ACC112 (cell line): ENCODE measurements around the gene B3GNT3.

Source experiments
- H2AFZ ChIP-seq: fragments of 200-600 bp; sonication (generic); one replicate; pipeline ENCODE4 v1.6.0; 2017; ENCODE audit warnings: antibody characterized with exemption, low read length; ENCODE audit not compliant: unreplicated experiment
- H3K27ac ChIP-seq: fragments of 200-600 bp; sonication (generic); 2 replicates; pipeline ENCODE4 v1.5.1; 2014; ENCODE audit warnings: low read depth, mild to moderate bottlenecking, antibody characterized with exemption, low read length, moderate library complexity
- H3K27me3 ChIP-seq: fragments of 200-600 bp; sonication (generic); 2 replicates; pipeline ENCODE4 v1.6.1; 2014; ENCODE audit warnings: mild to moderate bottlenecking, antibody characterized with exemption, low read length, moderate library complexity, mixed read lengths; ENCODE audit not compliant: insufficient read depth
- H3K36me3 ChIP-seq: fragments of 200-600 bp; sonication (generic); 2 replicates; pipeline ENCODE4 v1.6.1; 2016; ENCODE audit warnings: mild to moderate bottlenecking, antibody characterized with exemption, low read length, moderate library complexity, mixed read lengths; ENCODE audit not compliant: insufficient read depth
- H3K4me1 ChIP-seq: fragments of 200-600 bp; sonication (generic); one replicate; pipeline ENCODE4 v1.6.1; 2016; ENCODE audit warnings: low read length, mixed read lengths; ENCODE audit not compliant: insufficient read depth, unreplicated experiment, control insufficient read depth
- H3K4me3 ChIP-seq: fragments of 200-600 bp; sonication (generic); 2 replicates; pipeline ENCODE4 v1.5.1; 2014; ENCODE audit warnings: mild to moderate bottlenecking, low read depth, low read length
- H3K79me2 ChIP-seq: fragments of 200-600 bp; sonication (generic); one replicate; pipeline ENCODE4 v1.6.0; 2016; ENCODE audit warnings: low read length; ENCODE audit not compliant: control insufficient read depth, unreplicated experiment, insufficient read depth

B3GNT3 gene

GRCh38 chr19:17794731-17795494 lies at the start of gene B3GNT3:
B3GNT3 (plus strand) TSS chr19:17795138; CDS start chr19:17807808, 12,670 bp downstream.
- no peaks in the 10 kb centered on the region for H3K36me3 ChIP-seq
- peak within 1 kb of the TSS; percentile 59 for H2AFZ ChIP-seq
- H3K27me3 ChIP-seq, result peaks cover 10% of the 10 kb centered on the region; the same call in 1 of the 2 replicates
- H3K27ac ChIP-seq, result no peak within 1 kb of the TSS
- no peaks in the 10 kb centered on the region for H3K79me2 ChIP-seq
- H3K4me1 ChIP-seq, result peaks cover 12% of the 10 kb centered on the region
- peak within 1 kb of the TSS; percentile 64 for H3K4me3 ChIP-seq

DNA sequence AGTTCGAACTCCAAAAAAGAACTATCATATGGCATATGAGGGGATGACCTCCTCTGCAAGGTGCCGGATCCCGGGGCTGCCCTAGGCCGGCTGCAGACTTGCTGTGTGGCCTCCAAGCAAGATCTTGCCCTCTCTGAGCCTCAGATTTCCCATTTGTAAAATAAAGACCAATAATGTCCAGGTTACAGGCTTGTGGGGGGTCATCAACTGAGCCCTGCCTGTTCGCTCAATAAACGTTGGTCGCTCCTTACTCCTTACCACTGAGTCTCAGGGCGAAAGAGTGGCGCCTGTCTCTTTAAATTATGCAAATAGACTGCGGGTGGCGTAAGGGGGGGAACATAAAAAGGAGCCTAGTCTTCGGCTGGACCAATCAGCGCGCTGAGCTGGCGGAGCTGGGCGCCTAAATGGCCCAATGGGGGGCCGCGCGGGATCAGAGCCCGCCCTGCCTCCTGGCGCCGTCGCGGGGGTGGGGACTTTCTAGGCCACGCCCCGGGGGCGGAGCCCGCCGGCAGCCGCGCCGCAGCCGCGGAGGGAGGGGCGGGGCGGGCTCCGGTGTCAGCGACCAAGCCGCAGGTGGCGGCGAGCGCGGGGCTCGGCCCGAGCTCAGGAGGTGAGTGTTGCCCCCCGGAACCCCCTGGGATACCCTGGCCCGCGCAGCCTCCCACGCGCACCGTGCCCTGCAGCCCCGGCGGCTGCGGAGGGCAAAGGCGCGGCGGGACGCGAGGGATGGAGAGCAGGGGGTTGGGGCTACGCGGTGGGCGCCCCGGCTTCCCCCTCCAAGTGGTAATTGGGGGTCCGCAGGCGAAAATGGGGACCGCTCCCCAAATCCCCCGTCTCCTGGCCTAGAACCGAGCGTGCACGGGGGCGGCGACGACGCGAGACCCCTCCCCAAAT lies 47.5 kb upstream of the B3GNT3 start:
- H2AFZ ChIP-seq, result no peak overlapping the region
- peak overlapping the region; percentile 64 for H3K4me3 ChIP-seq
- H3K27me3 ChIP-seq, result no peaks in the 10 kb centered on the region
- H3K36me3 ChIP-seq, result no peaks in the 10 kb centered on the region
- peaks cover 5% of the 10 kb centered on the region for H3K4me1 ChIP-seq
- no peaks in the 10 kb centered on the region for H3K79me2 ChIP-seq
- no peak overlapping the region for H3K27ac ChIP-seq

DNA sequence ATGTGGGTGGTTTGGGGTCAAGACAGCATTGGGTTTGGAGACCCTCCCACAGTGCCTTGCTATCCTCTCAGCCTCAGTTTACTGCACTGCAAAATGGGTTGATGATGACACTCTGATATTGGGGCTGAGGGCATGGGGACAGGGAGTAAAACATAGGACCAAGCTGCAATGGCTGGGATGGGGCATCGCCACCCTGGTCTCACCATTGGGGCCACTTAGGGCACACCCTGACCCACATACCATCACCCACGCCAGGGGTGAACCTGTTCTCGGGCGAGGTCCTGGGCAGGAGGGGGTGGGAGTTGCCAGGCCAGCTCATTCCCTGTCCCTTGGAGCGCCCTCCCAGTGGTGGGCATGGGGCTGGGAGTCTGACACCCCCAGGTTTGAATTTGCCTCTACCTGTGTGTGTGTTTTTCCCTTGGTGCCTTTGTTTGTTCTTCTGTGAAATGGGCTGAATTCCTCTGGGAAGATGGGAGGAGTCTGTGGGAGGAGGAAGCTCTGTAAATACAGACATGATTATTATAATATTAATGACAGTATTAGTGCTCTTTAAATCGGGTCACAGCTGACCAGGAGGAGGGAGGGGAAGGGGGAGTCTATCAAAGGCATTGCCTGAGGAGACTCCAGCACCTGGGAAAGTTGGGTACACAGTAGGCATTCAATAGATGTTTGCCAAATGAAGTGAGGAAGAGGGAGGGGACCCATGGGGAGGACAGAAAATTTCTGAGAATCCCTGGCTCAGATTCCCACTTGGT lies 45.9 kb upstream of the B3GNT3 start:
- no peak overlapping the region for H3K27ac ChIP-seq
- H3K36me3 ChIP-seq, result no peaks in the 10 kb centered on the region
- no peak overlapping the region for H3K4me3 ChIP-seq
- no peaks in the 10 kb centered on the region for H3K27me3 ChIP-seq
- no peaks in the 10 kb centered on the region for H3K79me2 ChIP-seq
- peaks cover 5% of the 10 kb centered on the region for H3K4me1 ChIP-seq
- H2AFZ ChIP-seq, result no peak overlapping the region

DNA sequence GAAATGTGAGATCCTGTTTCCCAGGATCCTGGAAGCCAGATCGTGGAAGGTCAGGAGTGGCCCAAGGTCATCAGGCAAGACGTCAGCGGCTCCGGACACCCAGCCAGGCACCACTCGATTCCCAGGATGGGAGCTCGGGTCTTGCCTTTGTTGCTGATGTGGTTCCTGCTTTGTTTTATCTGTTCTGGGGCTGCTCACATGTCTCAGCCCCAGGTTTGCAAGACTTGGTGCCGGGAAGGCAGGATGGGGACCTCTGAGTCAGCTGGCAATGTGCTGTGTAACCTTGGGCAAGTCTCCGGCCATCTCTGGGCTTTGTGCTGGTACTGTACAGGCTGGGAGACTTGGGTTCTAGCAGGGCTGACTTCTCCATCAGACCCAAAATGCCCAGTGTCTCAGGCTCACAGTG lies 45.0 kb upstream of the B3GNT3 start:
- no peaks in the 10 kb centered on the region for H3K36me3 ChIP-seq
- no peak overlapping the region for H2AFZ ChIP-seq
- peaks cover 5% of the 10 kb centered on the region for H3K4me1 ChIP-seq
- H3K27me3 ChIP-seq, result no peaks in the 10 kb centered on the region
- H3K79me2 ChIP-seq, result no peaks in the 10 kb centered on the region
- H3K4me3 ChIP-seq, result no peak overlapping the region
- H3K27ac ChIP-seq, result no peak overlapping the region

DNA sequence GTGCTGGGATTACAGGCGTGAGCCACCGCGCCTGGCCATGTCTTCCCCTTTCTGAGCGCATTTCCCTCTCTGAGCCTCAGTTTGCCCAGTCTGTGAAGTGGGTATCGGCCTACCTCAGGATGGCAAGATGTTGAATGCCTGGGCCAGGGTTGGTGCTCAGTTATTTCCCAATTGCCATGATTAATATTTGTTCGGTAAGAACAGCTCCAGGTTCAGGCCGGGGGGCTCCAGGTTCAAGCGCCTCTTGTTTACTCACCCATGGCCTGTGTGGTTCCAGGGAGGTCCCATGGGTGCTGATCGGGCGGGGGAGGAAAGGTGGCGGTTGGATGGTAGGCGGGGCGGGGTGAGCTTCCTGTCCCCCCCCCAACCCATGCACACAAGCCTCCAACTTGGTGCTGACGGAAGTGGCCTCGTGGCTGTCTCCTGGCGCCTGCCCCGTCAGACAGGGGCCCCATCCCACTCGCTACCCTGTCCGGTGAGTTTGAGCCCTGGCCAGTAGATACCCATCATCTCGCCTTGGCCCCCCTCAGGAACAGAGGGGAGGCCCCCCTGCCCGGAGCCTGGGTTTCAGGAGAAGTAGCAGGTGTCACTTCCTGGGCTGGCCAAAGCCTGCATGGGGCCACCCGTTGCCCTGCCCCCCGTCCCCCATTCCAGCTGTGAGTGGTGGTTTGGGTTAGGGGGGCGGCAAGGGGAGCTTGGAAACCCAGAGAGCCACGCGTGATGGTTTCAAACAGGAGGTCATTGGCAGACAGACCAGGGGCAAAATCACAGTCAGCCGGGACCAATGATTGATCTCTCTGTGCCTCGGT lies 43.6 kb upstream of the B3GNT3 start, which contains the start of gene FCHO1:
Gene FCHO1 (plus strand): TSS at position 375 of the 809 bp plus-strand sequence. CDS start 3,688 bp downstream, outside the sequence.
- no peak within 1 kb of the TSS for H2AFZ ChIP-seq
- H3K4me1 ChIP-seq, result peaks cover 11% of the 10 kb centered on the region
- H3K4me3 ChIP-seq, result no peak within 1 kb of the TSS
- H3K27ac ChIP-seq, result no peak within 1 kb of the TSS
- no peaks in the 10 kb centered on the region for H3K36me3 ChIP-seq
- no peaks in the 10 kb centered on the region for H3K79me2 ChIP-seq
- H3K27me3 ChIP-seq, result no peaks in the 10 kb centered on the region

- Histone ChIP-seq H3K27ac (no peak overlapping the region), H3K79me2 (no peaks in the 10 kb centered on the region), H3K4me1 (peaks cover 11% of the 10 kb centered on the region)
Measured at GRCh38 chr19:17751912-17752273, 43.0 kb upstream of the B3GNT3 start.

DNA sequence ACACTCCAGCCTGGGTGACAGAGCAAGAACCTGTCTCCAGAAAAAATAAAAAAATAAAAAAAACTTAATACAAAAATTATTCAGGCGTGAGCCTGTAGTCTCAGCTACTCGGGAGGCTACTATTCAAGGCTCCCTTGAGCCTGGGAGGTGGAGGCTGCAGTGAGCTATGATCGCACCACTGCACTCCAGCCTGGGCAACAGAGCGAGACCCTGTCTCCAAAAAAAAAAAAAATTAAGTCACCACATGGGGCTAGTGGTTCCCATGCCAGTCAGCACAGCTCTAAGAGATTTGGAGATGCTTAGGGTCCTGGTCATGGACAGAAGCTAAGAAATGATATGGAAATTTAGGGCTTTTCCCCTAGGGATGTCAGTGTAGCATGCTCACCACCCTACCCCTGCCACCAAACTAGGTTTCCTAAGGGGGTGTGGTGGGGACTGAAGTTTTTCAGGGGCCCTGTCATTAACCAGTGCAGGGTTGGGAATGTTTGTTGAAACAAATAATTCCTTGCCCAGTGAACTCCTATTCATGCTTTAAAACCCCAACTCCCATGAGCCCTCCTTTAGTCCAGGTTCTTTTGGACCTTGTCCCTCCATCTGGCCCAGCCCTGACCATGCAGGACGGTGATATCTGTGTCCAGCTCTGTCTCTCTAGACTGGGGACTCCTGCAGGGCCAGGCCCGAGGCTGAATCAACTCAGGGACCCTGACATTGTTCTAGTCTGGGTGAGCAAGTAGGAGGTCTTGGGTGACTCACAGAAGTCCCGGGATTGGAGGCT lies 41.9 kb upstream of the B3GNT3 start:
- no peaks in the 10 kb centered on the region for H3K79me2 ChIP-seq
- H3K4me1 ChIP-seq, result peaks cover 11% of the 10 kb centered on the region
- no peaks in the 10 kb centered on the region for H3K27me3 ChIP-seq
- no peak overlapping the region for H3K27ac ChIP-seq
- no peak overlapping the region for H2AFZ ChIP-seq
- no peak overlapping the region for H3K4me3 ChIP-seq
- no peaks in the 10 kb centered on the region for H3K36me3 ChIP-seq

More at GRCh38 chr19:17751912-17752273, 43.0 kb upstream of the B3GNT3 start:
- H2AFZ ChIP-seq, result no peak overlapping the region
- H3K4me3 ChIP-seq, result no peak overlapping the region
- no peaks in the 10 kb centered on the region for H3K36me3 ChIP-seq
- H3K27me3 ChIP-seq, result no peaks in the 10 kb centered on the region

GRCh38 chr19:17753976-17754375 lies 41.0 kb upstream of the B3GNT3 start:
- H2AFZ ChIP-seq, result no peak overlapping the region
- no peak overlapping the region for H3K27ac ChIP-seq
- H3K79me2 ChIP-seq, result no peaks in the 10 kb centered on the region
- H3K4me3 ChIP-seq, result no peak overlapping the region
- H3K27me3 ChIP-seq, result no peaks in the 10 kb centered on the region
- H3K4me1 ChIP-seq, result peaks cover 11% of the 10 kb centered on the region
- H3K36me3 ChIP-seq, result no peaks in the 10 kb centered on the region

- H3K36me3 ChIP-seq, result no peaks in the 10 kb centered on the region
- H2AFZ ChIP-seq, result no peak overlapping the region
- no peaks in the 10 kb centered on the region for H3K79me2 ChIP-seq
- no peak overlapping the region for H3K4me3 ChIP-seq
- peaks cover 6% of the 10 kb centered on the region for H3K4me1 ChIP-seq
- no peaks in the 10 kb centered on the region for H3K27me3 ChIP-seq
- no peak overlapping the region for H3K27ac ChIP-seq
Measured at GRCh38 chr19:17754634-17755442, 40.1 kb upstream of the B3GNT3 start.
